Hepatocyte (in vitro differentiated cells): Measurements from ENCODE around the gene DMD.

Experiments
- EZH2 ChIP-seq: fragments of 200-600 bp; sonication (generic); IDR thresholded peaks from 2 replicates; pipeline ENCODE4 v1.6.1; 2016; ENCODE audit warnings: antibody characterized with exemption, mild to moderate bottlenecking, borderline replicate concordance
- TF ChIP-seq, protein P1 (sequence below): fragments of 200-600 bp; sonication (generic); IDR thresholded peaks from 2 replicates; pipeline ENCODE4 v1.5.1; 2016; ENCODE audit warnings: antibody characterized with exemption, mild to moderate bottlenecking; ENCODE audit not compliant: poor library complexity

DNA sequence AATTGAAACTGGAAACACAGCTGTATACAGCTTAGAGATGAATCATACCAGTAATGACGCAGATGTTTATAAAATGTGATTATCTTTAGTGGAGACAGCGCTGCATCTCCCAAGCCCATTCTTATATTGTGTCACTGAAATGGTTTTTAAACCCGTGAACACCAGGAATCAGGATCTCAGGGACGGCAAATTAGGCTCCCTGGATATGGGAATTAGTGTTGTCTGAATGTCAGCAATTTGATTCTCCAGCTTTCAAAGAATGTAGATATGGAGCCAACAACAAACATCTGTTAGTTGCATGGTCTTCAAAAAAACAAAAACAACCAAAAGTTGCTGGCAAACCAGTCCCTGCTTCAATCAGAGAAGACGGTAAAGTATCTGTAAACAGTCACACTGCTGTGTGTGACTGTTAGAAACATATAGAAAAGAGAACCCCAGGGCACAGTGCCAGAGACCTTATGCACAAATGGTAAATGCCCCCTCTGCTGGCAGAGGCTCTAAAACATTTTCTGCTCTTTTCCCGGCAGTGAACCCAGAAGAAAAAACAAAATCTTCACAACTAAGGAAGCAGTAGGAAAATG is 1787.7 kb downstream of the DMD start:
- TF ChIP-seq, protein P1, sequence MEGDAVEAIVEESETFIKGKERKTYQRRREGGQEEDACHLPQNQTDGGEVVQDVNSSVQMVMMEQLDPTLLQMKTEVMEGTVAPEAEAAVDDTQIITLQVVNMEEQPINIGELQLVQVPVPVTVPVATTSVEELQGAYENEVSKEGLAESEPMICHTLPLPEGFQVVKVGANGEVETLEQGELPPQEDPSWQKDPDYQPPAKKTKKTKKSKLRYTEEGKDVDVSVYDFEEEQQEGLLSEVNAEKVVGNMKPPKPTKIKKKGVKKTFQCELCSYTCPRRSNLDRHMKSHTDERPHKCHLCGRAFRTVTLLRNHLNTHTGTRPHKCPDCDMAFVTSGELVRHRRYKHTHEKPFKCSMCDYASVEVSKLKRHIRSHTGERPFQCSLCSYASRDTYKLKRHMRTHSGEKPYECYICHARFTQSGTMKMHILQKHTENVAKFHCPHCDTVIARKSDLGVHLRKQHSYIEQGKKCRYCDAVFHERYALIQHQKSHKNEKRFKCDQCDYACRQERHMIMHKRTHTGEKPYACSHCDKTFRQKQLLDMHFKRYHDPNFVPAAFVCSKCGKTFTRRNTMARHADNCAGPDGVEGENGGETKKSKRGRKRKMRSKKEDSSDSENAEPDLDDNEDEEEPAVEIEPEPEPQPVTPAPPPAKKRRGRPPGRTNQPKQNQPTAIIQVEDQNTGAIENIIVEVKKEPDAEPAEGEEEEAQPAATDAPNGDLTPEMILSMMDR: peak; percentile 51
- TF ChIP-seq EZH2: no peak
